MM.1S (cell line): ENCODE results near the gene CDK6.

Experiments
- DNase-seq: peaks from one replicate; pipeline ENCODE4 v3.0.0-alpha.2; 2015
- H2AFZ ChIP-seq: fragments of 300-600 bp; sonication (generic); 2 replicates; pipeline ENCODE4 v1.6.0; 2016; ENCODE audit warnings: antibody characterized with exemption, low read length
- H3F3A ChIP-seq: fragments of 300-600 bp; sonication (generic); 2 replicates; pipeline ENCODE4 v1.6.1; 2016; ENCODE audit warnings: mild to moderate bottlenecking, antibody characterized with exemption, low read length, moderate library complexity, mixed read lengths; ENCODE audit not compliant: insufficient read depth
- H3K27ac ChIP-seq: fragments of 300-600 bp; sonication (generic); 2 replicates; pipeline ENCODE4 v1.5.1; 2016; ENCODE audit warnings: mild to moderate bottlenecking, low read length
- H3K27me3 ChIP-seq: fragments of 300-600 bp; sonication (generic); replicated peaks from 2 replicates; pipeline ENCODE4 v1.6.0; 2016; ENCODE audit warnings: low read length; ENCODE audit not compliant: insufficient read depth
- H3K36me3 ChIP-seq: fragments of 300-600 bp; sonication (generic); replicated peaks from 2 replicates; pipeline ENCODE4 v1.6.1; 2016; ENCODE audit warnings: mild to moderate bottlenecking, low read length, mixed read lengths; ENCODE audit not compliant: insufficient read depth
- H3K4me1 ChIP-seq: fragments of 300-600 bp; sonication (generic); 2 replicates; pipeline ENCODE4 v1.6.1; 2016; ENCODE audit warnings: low read length, mixed read lengths
- H3K4me2 ChIP-seq: fragments of 300-600 bp; sonication (generic); 2 replicates; pipeline ENCODE4 v1.6.0; 2016; ENCODE audit warnings: low read depth, low read length
- H3K4me3 ChIP-seq: fragments of 300-600 bp; sonication (generic); 2 replicates; pipeline ENCODE4 v1.5.1; 2016; ENCODE audit warnings: low read length, mixed read lengths
- H3K79me2 ChIP-seq: fragments of 300-600 bp; sonication (generic); 2 replicates; pipeline ENCODE4 v1.6.1; 2016; ENCODE audit warnings: mixed run types, low read length, mixed read lengths
- H3K9ac ChIP-seq: fragments of 300-600 bp; sonication (generic); 2 replicates; pipeline ENCODE4 v1.6.1; 2016; ENCODE audit warnings: low read length, mixed read lengths
- H3K9me2 ChIP-seq: fragments of 300-600 bp; sonication (generic); replicated peaks from 2 replicates; pipeline ENCODE4 v1.6.1; 2016; ENCODE audit warnings: mild to moderate bottlenecking, low read length, mixed read lengths; ENCODE audit not compliant: insufficient read depth
- H3K9me3 ChIP-seq: fragments of 300-600 bp; sonication (generic); replicated peaks from 2 replicates; pipeline ENCODE4 v1.6.1; 2016; ENCODE audit warnings: mild to moderate bottlenecking, low read length, mixed read lengths; ENCODE audit not compliant: insufficient read depth
- H4K20me1 ChIP-seq: fragments of 300-600 bp; sonication (generic); 2 replicates; pipeline ENCODE4 v1.6.1; 2016; ENCODE audit warnings: mild to moderate bottlenecking, low read length, moderate library complexity, mixed read lengths; ENCODE audit not compliant: insufficient read depth
- EZH2 ChIP-seq: fragments of 300-600 bp; sonication (generic); optimal IDR thresholded peaks from 2 replicates; pipeline ENCODE3; 2017; ENCODE audit warnings: low read depth, mild to moderate bottlenecking, antibody characterized with exemption, low read length, mixed read lengths
- EZH2phosphoT487 ChIP-seq: fragments of 300-600 bp; sonication (generic); IDR thresholded peaks from 2 replicates; pipeline ENCODE4 v1.6.1; 2018; ENCODE audit warnings: antibody characterized with exemption, low read length
- TF ChIP-seq, protein P1 (sequence below): fragments of 300-600 bp; sonication (generic); IDR thresholded peaks from 2 replicates; pipeline ENCODE4 v1.5.1; 2016; ENCODE audit warnings: antibody characterized with exemption, low read length, mixed read lengths

Gene CDK6

DNA sequence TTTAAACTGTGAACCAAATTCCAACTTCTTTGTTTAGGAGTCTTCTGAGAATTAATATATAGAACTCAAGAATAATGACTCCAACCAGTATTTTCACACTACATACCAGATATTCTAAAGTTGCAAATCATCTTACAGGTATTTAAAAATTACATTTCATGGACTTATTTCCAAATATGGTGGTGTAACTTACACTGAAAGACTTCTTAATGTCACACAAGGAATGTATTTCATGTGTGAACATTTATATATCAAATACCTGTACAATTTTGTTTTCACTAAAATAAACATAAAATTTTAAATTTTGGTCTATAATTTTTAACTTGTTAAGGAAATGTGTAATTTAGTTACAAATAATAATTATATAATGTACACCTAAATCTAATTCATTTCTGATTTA is 2.6 kb upstream of the CDK6 start:
- peaks cover 6% of the 10 kb centered on the region for H3F3A ChIP-seq
- no peak overlapping the region for H3K4me2 ChIP-seq
- H3K9ac ChIP-seq, result no peak overlapping the region
- H3K36me3 ChIP-seq, result no peaks in the 10 kb centered on the region
- H3K27ac ChIP-seq, result no peak overlapping the region
- H4K20me1 ChIP-seq, result no peaks in the 10 kb centered on the region
- H3K4me1 ChIP-seq, result no peaks in the 10 kb centered on the region
- no peak for TF ChIP-seq EZH2
- TF ChIP-seq, protein P1, sequence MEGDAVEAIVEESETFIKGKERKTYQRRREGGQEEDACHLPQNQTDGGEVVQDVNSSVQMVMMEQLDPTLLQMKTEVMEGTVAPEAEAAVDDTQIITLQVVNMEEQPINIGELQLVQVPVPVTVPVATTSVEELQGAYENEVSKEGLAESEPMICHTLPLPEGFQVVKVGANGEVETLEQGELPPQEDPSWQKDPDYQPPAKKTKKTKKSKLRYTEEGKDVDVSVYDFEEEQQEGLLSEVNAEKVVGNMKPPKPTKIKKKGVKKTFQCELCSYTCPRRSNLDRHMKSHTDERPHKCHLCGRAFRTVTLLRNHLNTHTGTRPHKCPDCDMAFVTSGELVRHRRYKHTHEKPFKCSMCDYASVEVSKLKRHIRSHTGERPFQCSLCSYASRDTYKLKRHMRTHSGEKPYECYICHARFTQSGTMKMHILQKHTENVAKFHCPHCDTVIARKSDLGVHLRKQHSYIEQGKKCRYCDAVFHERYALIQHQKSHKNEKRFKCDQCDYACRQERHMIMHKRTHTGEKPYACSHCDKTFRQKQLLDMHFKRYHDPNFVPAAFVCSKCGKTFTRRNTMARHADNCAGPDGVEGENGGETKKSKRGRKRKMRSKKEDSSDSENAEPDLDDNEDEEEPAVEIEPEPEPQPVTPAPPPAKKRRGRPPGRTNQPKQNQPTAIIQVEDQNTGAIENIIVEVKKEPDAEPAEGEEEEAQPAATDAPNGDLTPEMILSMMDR, result no peak
- no peak for TF ChIP-seq EZH2phosphoT487
- H3K9me2 ChIP-seq, result no peaks in the 10 kb centered on the region
- no peaks in the 10 kb centered on the region for H3K9me3 ChIP-seq
- no peak overlapping the region for H2AFZ ChIP-seq
- peaks cover 22% of the 10 kb centered on the region for H3K79me2 ChIP-seq
- no peak for DNase-seq
- peaks cover 42% of the 10 kb centered on the region for H3K27me3 ChIP-seq
- no peak overlapping the region for H3K4me3 ChIP-seq

DNA sequence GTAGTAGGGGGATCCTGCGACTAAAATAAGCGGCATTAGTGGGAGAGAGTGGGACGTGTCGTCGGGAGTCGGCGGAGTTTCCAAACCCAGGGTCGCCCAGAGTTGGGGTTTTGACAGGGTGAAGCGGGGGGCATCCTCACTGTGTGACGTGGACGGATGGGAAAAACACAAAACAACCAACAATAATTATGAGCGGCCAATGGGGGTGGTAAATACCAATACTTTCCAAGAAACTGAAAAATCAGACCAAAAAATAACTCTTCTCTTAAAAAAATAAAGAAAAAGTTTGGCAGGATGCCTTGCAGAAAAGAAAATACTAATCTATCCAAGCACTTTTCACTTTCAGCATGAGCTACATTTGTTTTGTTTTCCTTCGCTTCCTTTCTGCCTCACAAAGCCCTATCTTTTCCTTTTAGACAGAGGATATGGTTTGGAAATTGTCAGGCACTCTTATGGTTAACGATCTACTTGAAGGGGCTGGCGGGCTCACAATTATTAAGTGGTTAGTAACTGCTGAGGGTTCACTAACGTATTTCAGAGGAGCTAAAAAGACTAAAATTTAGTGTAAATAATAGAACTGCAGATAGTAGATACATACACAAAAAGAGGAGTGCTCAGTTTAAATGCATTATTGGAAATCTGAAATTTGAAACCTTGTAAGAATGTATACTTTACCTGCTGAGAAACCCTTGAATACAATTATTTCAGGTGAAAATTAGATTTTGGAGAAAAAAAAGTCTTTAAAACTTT is 802 bp upstream of the CDK6 start:
- Histone ChIP-seq H3K9me2 (no peaks in the 10 kb centered on the region), H3K4me3 (peak overlapping the region; percentile 90; the same call in 1 of the 2 replicates), H3F3A (peaks cover 13% of the 10 kb centered on the region), H3K4me1 (no peaks in the 10 kb centered on the region), H3K79me2 (peaks cover 39% of the 10 kb centered on the region), H3K36me3 (no peaks in the 10 kb centered on the region), H3K9ac (no peak overlapping the region), H3K27ac (no peak overlapping the region), H4K20me1 (no peaks in the 10 kb centered on the region), H3K9me3 (no peaks in the 10 kb centered on the region), H3K27me3 (peaks cover 42% of the 10 kb centered on the region), H2AFZ (no peak overlapping the region), H3K4me2 (peak overlapping the region; percentile 47; the same call in 1 of the 2 replicates)
- no peak for DNase-seq
- TF ChIP-seq EZH2, result peak; percentile 49
- no peak for TF ChIP-seq EZH2phosphoT487
- TF ChIP-seq, protein P1, result no peak

DNA sequence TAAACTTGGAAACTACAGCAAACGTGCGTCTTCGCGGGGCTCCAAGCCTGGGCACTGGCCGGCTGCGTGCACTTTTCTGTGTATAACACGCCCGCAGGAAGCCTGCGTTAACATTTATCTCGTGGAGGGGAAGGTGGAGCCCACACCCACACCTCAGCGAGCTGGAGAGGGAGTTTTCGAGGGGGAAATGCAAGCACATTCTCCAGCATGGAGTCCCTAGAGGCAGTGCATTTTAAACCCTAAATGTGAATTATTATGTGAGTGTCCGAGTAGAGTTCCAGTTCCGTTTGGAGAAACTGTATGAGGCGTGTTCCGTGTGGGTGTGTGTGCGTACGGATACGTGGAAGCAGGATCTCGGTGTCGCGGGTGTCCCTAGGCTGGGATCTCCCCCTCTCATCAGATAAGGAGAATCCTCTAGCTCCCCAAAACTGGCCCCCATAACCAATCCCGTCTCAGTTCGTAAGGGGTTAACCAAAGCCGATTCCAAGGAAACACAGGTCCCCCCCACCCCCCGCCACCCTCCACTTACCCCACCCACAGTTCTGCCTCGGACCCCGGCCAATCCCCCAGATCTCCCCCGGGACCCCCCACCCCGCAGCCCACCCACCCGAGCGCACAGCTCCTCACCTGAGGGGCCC is 403 bp downstream of the CDK6 start:
- Histone ChIP-seq H3K27ac (peak overlapping the region; percentile 91; the same call in 1 of the 2 replicates), H3K79me2 (peaks cover 51% of the 10 kb centered on the region), H2AFZ (peak overlapping the region; percentile 79), H3K4me1 (peaks cover 5% of the 10 kb centered on the region), H3K9me3 (no peaks in the 10 kb centered on the region), H4K20me1 (no peaks in the 10 kb centered on the region), H3K4me3 (peak overlapping the region; percentile 90), H3K4me2 (peak overlapping the region; percentile 78), H3K9ac (peak overlapping the region; percentile 93), H3K27me3 (peaks cover 40% of the 10 kb centered on the region), H3K36me3 (no peaks in the 10 kb centered on the region; the same call in 1 of the 2 replicates), H3F3A (peaks cover 23% of the 10 kb centered on the region), H3K9me2 (no peaks in the 10 kb centered on the region)
- peak; percentile 36 for DNase-seq
- TF ChIP-seq, protein P1, result no peak
